GM12878 (cell line): ENCODE results near the gene NAV1. TPM values are rescaled to one million over a fixed set of nuclear protein-coding genes. Genes with fewer than 3 reads are reported as not detected.
A peak's percentile ranks its signal among the peaks of the same experiment; 100 is the strongest.

ENCODE experiments used
- BMI1 ChIP-seq: fragments of 450-650 bp; IDR thresholded peaks from 2 replicates; pipeline ENCODE4 v1.6.1; 2016; ENCODE audit warnings: mild to moderate bottlenecking, moderate library complexity, borderline replicate concordance
- CEBPB ChIP-seq, 2 experiments: fragments of 150-350 bp in 1 of 2; IDR thresholded peaks; 2 replicates each; pipeline ENCODE4 v1.6.1; 2012 to 2014; ENCODE audit warnings: low read depth in 2 of 2, low read length in 2 of 2, borderline replicate concordance in 1 of 2, inconsistent platforms in 1 of 2
- EED ChIP-seq: sonication (generic); IDR thresholded peaks from 2 replicates; pipeline ENCODE4 v1.6.1; 2016; ENCODE audit warnings: antibody characterized with exemption, low read depth
- FOS ChIP-seq: IDR thresholded peaks from 3 replicates; pipeline ENCODE4 v1.6.1; 2011; ENCODE audit warnings: borderline replicate concordance; ENCODE audit not compliant: insufficient read length; ENCODE audit errors: extremely low read depth
- HCFC1 ChIP-seq: fragments of 150-350 bp; IDR thresholded peaks from 2 replicates; pipeline ENCODE4 v1.6.1; 2014; ENCODE audit warnings: low read length
- HDAC2 ChIP-seq: fragments of 200-600 bp; sonication (generic); IDR thresholded peaks from 2 replicates; pipeline ENCODE4 v1.6.1; 2017
- LARP7 ChIP-seq: fragments of 450-650 bp; IDR thresholded peaks from 2 replicates; pipeline ENCODE4 v1.6.1; 2017; ENCODE audit warnings: mild to moderate bottlenecking
- MTA2 ChIP-seq: fragments of 450-650 bp; IDR thresholded peaks from 2 replicates; pipeline ENCODE4 v1.6.1; 2016; ENCODE audit warnings: low read depth, mild to moderate bottlenecking, moderate library complexity
- MYB ChIP-seq: fragments of 150-350 bp; IDR thresholded peaks from 2 replicates; pipeline ENCODE4 v1.6.1; 2014; ENCODE audit warnings: mild to moderate bottlenecking, low read depth, low read length, borderline replicate concordance
- NBN ChIP-seq: fragments of 450-650 bp; IDR thresholded peaks from 2 replicates; pipeline ENCODE4 v1.6.1; 2016
- NRF1 ChIP-seq: conservative IDR thresholded peaks from 2 replicates; pipeline ENCODE4 v1.6.1; 2011; ENCODE audit warnings: mild to moderate bottlenecking, low read depth, low read length, improper control_type of control experiment
- PAX8 ChIP-seq: fragments of 450-650 bp; IDR thresholded peaks from 2 replicates; pipeline ENCODE4 v1.6.1; 2017; ENCODE audit warnings: mild to moderate bottlenecking, moderate library complexity
- PML ChIP-seq: IDR thresholded peaks from 2 replicates; pipeline ENCODE4 v1.6.1; 2012; ENCODE audit warnings: low read length, inconsistent platforms
- RAD21 ChIP-seq: IDR thresholded peaks from 2 replicates; pipeline ENCODE4 v1.6.1; 2011; ENCODE audit warnings: mild to moderate bottlenecking, low read depth, low read length, moderate library complexity; ENCODE audit not compliant: insufficient read depth
- RB1 ChIP-seq: fragments of 450-650 bp; formaldehyde crosslinking; IDR thresholded peaks from 2 replicates; pipeline ENCODE4 v1.6.1; 2017; ENCODE audit warnings: mild to moderate bottlenecking, borderline replicate concordance
- TARDBP ChIP-seq: IDR thresholded peaks from 2 replicates; pipeline ENCODE4 v1.6.1; 2016; ENCODE audit warnings: borderline replicate concordance
- TCF3 ChIP-seq: IDR thresholded peaks from 2 replicates; pipeline ENCODE4 v1.6.1; 2012; ENCODE audit warnings: low read depth, mild to moderate bottlenecking, low read length, borderline replicate concordance; ENCODE audit not compliant: insufficient read depth
- YBX1 ChIP-seq: fragments of 450-650 bp; IDR thresholded peaks from 2 replicates; pipeline ENCODE4 v1.6.1; 2016; ENCODE audit warnings: antibody characterized with exemption
- YY1 ChIP-seq: IDR thresholded peaks from 2 replicates; pipeline ENCODE4 v1.6.1; 2011; ENCODE audit warnings: low read depth, mild to moderate bottlenecking, low read length
- polyA plus RNA-seq, 11 experiments: library from polyadenylated mRNA; depleted of rRNA in 4 of 11; unstranded in 6 of 11; stranded (reverse) in 5 of 11; fragments of >200 nt; fragmentation: Nextera tagmentation in 4 of 11; fragmentation: Illumina TruSeq in 1 of 11; extraction: Ambion mirVana in 4 of 11; extraction: Trizol in 1 of 11; gene quantifications; 1 replicate in 1 of 11; 2 replicates in 10 of 11; pipeline versions ENCODE4 v1.2.1 to v1.2.3, GENCODE V29; 2011 to 2016; ENCODE audit warnings: inconsistent platforms in 2 of 11, missing spikeins in 2 of 11, low read depth in 1 of 11
- total RNA-seq, 4 experiments: library from RNA; depleted of rRNA in 3 of 4; stranded (reverse); fragments of >200 nt in 3 of 4; fragmentation: Illumina TruSeq in 1 of 4; extraction: Trizol in 1 of 4; gene quantifications; 2 replicates each; pipeline versions ENCODE4 v1.2.1 to v1.2.3, GENCODE V29; 2013 to 2021
- TF ChIP-seq, protein P1 (sequence below): fragments of 450-650 bp; IDR thresholded peaks from 2 replicates; pipeline ENCODE4 v1.6.1; 2017; ENCODE audit warnings: low read depth, mild to moderate bottlenecking, moderate library complexity
- TF ChIP-seq, protein P2 (sequence below): IDR thresholded peaks from 2 replicates; pipeline ENCODE4 v1.6.1; 2012; ENCODE audit warnings: improper control_type of control experiment, low read depth, low read length; ENCODE audit not compliant: insufficient replicate concordance
- TF ChIP-seq, protein P3 (sequence below): fragments of 150-350 bp; IDR thresholded peaks from 2 replicates; pipeline ENCODE4 v1.6.1; 2016; ENCODE audit warnings: low read depth, low read length

NAV1 gene
- total and polyA plus RNA-seq, 10 of the 15 experiments (the other 5 are each of a cell fraction or from before 2014, with no cell fraction given): 0.04 to 1.3 (median 0.36) TPM

DNA sequence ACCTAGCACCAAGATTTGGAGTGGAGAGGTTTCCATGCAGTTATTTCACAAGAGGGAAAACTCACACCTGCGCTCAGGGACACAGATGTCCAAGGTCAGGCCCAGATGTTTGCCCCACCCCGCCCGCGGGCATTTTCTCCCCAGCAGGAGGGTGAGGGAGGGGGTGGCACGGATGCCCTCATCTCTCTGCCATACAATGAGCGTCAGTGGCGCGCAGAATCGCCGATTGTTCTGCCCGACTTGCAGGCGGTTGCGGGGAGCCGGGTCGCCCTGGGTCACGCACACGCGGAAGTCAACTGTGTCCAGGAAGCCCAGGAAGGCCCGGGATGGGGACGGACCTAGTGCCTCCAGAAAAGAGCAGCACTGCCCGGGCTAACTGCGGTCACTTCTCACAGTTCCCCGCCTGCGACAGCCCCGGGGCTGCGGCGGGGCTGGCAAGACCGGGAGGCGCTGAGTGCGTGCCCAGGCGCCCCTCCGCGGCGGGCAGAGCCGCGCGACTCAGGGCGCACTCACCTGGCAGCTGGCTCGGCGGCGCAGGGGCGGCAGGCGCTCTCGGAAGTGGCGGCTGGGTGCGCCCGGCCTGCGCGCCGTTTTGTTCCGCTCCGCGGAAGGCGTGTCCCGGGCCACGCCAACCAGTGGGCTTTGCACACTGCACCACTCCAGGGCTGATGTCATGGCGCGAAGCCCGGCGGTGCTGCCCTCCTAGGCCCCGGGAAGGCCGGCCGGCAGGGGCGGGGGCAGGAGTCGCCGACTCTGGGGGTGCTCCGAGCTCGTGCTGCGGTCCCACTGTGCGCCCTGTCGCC, 32.2 kb upstream of the NAV1 start, which contains the start of gene CSRP1 (continued):
- TF ChIP-seq, protein P1, sequence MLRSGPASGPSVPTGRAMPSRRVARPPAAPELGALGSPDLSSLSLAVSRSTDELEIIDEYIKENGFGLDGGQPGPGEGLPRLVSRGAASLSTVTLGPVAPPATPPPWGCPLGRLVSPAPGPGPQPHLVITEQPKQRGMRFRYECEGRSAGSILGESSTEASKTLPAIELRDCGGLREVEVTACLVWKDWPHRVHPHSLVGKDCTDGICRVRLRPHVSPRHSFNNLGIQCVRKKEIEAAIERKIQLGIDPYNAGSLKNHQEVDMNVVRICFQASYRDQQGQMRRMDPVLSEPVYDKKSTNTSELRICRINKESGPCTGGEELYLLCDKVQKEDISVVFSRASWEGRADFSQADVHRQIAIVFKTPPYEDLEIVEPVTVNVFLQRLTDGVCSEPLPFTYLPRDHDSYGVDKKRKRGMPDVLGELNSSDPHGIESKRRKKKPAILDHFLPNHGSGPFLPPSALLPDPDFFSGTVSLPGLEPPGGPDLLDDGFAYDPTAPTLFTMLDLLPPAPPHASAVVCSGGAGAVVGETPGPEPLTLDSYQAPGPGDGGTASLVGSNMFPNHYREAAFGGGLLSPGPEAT: 0 out of 2 replicates have a peak, but pooled peaks have one; percentile 39
- TF ChIP-seq LARP7 (peak; percentile 97), TARDBP (no peak), BMI1 (no peak), FOS (no peak), YY1 (peak; percentile 30; the same call in 1 of the 2 replicates), RB1 (peak; percentile 78; the same call in 1 of the 2 replicates), NBN (no peak), CEBPB (IDR thresholded peaks at IDR 0.05; ENCODE audit: borderline replicate concordance in 1 of 2, low read depth in 2 of 2, low read length in 2 of 2) (no peak), MTA2 (no peak), HCFC1 (no peak; the same call in 1 of the 2 replicates), PML (no peak), HDAC2 (no peak), EED (0 out of 2 replicates have a peak, but pooled peaks have one; percentile 32), PAX8 (no peak), RAD21 (no peak), NRF1 (no peak), YBX1 (no peak), TCF3 (peak; percentile 77; the same call in 1 of the 2 replicates), MYB (no peak)
- TF ChIP-seq, protein P2, sequence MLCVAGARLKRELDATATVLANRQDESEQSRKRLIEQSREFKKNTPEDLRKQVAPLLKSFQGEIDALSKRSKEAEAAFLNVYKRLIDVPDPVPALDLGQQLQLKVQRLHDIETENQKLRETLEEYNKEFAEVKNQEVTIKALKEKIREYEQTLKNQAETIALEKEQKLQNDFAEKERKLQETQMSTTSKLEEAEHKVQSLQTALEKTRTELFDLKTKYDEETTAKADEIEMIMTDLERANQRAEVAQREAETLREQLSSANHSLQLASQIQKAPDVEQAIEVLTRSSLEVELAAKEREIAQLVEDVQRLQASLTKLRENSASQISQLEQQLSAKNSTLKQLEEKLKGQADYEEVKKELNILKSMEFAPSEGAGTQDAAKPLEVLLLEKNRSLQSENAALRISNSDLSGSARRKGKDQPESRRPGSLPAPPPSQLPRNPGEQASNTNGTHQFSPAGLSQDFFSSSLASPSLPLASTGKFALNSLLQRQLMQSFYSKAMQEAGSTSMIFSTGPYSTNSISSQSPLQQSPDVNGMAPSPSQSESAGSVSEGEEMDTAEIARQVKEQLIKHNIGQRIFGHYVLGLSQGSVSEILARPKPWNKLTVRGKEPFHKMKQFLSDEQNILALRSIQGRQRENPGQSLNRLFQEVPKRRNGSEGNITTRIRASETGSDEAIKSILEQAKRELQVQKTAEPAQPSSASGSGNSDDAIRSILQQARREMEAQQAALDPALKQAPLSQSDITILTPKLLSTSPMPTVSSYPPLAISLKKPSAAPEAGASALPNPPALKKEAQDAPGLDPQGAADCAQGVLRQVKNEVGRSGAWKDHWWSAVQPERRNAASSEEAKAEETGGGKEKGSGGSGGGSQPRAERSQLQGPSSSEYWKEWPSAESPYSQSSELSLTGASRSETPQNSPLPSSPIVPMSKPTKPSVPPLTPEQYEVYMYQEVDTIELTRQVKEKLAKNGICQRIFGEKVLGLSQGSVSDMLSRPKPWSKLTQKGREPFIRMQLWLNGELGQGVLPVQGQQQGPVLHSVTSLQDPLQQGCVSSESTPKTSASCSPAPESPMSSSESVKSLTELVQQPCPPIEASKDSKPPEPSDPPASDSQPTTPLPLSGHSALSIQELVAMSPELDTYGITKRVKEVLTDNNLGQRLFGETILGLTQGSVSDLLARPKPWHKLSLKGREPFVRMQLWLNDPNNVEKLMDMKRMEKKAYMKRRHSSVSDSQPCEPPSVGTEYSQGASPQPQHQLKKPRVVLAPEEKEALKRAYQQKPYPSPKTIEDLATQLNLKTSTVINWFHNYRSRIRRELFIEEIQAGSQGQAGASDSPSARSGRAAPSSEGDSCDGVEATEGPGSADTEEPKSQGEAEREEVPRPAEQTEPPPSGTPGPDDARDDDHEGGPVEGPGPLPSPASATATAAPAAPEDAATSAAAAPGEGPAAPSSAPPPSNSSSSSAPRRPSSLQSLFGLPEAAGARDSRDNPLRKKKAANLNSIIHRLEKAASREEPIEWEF: no peak
- TF ChIP-seq, protein P3, sequence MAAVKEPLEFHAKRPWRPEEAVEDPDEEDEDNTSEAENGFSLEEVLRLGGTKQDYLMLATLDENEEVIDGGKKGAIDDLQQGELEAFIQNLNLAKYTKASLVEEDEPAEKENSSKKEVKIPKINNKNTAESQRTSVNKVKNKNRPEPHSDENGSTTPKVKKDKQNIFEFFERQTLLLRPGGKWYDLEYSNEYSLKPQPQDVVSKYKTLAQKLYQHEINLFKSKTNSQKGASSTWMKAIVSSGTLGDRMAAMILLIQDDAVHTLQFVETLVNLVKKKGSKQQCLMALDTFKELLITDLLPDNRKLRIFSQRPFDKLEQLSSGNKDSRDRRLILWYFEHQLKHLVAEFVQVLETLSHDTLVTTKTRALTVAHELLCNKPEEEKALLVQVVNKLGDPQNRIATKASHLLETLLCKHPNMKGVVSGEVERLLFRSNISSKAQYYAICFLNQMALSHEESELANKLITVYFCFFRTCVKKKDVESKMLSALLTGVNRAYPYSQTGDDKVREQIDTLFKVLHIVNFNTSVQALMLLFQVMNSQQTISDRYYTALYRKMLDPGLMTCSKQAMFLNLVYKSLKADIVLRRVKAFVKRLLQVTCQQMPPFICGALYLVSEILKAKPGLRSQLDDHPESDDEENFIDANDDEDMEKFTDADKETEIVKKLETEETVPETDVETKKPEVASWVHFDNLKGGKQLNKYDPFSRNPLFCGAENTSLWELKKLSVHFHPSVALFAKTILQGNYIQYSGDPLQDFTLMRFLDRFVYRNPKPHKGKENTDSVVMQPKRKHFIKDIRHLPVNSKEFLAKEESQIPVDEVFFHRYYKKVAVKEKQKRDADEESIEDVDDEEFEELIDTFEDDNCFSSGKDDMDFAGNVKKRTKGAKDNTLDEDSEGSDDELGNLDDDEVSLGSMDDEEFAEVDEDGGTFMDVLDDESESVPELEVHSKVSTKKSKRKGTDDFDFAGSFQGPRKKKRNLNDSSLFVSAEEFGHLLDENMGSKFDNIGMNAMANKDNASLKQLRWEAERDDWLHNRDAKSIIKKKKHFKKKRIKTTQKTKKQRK: no peak
